DMS 273 (cell line): Measurements from ENCODE around the gene PDGFA.
A peak's percentile ranks its signal among the peaks of the same experiment; 100 is the strongest.

ENCODE experiments used
- DNase-seq: peaks from one replicate; lab custom pipeline; 2025; ENCODE audit not compliant: unreplicated experiment; lab: John Stamatoyannopoulos, UW

Gene PDGFA

DNA sequence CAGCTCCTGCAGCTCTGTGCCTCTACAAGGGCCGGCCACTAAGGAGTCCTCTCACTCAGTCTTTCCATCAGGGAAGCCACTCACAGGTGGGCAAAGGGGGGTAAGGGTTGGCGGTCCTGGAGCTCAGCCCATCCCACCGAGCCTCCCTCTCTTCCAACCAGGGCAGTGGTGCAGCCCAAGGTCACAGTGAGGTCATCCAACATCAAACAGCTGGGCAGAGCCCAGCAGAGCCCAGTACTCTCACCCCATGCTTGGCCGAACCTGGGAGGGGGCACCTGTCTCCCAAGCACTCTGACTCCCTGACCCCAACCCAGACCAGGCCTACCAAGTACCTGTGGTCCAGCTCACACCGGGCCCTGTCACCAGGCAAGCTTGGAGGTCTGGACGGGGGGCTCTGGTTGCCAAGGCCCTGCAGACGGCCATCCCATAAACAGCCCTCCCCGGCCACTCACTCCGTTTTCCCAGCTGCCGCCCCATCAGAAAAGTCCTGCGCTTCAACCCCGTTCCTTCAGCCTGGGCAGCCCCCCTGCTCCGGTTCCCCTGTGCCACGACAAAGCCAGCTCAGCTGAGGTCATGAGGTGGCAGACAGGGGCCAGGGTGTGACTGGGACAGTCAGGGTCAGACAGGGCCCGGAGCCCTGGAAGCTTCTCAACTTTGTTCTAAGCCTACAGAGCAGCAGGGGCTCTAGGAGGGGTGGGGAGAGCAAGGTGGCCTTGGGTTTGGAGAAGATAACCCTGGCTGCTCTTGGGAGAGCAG is 27.5 kb downstream of the PDGFA start:
- DNase-seq: no peak

DNA sequence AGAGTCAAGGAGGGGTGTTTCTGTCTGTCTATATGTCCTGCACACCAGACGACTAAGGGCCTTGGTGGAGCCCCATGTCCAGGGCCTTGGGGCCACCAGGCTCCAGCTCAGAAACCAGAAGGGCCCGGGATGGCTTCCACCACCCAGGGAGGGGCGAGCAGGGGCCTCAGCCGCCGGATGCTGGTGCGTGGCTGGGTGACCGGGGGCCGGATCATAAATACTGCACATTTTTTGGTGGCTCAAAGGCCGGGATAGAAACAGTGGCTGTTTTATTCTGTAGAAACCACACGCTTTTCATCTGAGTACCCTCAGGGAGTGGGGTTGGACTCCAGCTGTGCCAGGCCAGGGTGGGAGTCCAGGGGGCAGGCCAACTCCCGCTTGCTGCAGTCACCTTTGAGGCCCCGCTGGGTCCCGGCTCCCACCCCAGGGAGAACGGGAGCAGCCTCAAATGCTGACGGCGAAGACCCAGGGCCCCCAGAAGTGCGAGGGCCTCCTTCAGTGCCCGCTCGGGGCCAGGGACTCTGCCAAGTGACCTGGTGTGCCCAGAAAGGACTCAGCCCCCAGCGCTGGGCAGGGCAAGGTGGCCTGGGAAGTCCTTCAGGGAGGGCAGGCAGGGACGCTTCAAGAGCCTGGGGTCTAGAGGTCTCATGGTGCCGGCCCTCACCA is 28.2 kb downstream of the PDGFA start:
- no peak for DNase-seq

DNA sequence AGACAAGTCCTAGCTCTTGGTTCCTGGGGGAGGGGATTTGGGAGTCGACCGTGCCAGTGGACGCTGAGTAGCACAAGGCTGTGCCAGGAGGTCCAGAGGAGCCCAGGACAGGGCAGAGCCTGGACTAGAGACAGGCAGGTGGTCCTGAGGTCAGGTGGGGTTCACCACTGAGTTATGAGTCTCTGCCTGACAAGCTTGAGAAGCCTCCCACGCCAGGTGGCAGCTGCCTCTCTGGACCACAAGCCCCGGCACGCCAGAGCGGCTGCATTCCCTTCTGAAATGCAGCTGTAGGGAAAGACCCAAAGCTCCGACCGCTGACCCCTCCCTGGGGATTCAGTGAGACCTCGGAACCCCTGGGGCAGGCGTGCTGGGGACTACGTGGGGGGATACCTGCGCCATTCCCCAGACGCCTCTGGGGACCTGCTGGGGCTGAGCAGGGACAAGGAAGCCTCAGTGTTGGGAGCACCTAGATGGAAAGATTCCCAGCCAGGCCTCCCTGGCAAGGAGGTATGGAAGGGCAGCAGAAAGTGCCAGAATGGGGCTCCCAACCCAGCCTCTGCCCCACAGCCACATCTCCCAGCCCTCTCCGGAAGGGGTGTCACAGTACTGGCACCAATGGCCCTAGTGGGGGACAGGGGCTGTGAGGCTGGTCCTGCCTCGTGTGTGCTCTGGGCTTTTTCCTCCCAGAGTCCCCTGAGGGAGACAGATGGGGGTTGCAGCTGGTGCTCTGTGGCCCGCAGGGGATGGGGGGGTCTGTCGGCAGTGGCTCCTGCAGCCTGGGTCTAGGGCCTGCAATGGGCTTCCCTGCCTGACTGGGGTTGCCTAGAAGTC is 29.0 kb downstream of the PDGFA start:
- peak; percentile 93 for DNase-seq

DNA sequence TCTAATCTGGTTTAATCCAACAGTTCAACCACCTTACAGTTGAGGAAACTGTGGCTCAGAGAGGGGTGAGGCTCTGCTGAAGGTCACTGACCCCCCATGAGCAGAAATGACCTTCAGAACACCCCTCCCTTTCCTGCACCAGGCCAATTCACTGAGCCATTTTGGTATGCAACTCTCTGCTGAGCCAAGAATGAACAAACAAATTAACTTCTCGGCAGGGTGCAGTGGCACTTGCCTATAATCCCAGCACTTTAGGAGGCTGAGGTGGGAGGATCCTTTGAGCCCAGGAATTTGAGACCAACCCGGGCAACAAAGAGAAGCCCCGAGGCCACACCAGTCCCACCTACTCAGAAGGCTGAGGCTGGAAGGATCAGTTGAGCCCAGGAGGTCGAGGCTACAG is 29.8 kb downstream of the PDGFA start:
- DNase-seq: no peak

DNA sequence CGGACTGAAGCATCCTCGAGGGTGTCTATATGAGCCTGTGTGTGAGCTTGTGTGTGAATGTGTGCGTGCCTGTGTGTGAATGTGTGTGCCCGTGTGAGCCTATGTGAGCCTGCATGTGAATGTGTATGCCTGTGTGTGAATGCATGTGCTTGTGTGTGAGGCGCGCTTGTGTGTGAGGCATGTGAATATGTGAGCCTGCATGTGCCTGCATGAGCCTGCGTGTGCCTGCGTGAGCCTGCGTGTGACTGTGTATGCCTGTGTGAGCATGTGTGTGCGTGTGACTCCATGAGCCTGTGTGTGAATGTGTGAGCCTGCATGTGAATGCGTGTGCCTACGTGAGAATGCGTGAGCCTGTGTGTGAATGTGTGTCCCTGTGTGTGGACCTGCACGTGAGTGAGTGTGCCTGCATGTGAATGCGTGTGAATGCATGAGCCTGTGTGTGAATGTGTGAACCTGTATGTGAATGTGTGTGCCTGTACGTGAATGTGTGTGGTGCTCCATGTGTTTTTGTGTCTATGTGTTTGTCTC is 33.4 kb downstream of the PDGFA start:
- DNase-seq: no peak

DNA sequence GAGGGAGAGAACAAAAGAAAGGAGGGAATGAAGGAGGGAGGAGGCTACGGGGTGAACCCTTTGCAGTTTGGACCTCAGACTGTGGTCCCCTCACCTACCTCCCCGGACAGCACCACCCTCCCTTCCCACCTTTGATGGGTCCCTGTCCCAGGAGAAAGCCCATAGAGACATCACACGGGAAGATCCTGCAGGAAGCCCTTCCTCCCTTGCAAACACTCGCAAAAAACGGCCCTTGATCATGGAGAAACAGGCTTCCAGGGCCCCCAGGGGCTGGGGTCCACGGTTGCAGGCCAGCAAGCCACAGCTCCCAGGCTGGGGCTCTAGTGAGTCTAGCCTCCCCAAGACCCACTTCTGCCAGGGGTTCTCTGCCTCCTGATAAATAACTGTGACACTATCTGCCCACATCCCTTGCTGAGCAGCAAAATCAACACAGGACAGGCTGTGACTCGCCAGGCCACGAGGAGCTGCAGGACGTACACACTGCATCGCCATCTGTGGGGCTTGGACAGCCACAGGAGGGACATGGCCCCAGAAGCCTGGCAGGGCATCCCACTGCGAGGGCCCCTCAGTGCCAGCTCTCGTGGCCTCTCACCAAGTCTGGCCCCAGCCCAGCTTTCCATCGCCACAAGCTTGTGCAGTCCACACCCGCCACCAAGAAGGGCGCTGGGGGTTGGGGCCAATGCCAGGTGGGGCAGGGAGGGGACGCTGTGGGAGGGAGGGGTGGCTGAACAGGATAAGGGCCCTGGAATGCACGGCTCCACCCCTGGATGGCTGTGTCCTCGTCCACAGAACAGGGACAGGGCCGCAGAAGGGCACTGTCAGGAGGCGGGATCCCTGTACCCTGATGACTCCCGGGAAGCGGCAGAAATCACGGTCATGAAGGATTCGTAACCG is 34.2 kb downstream of the PDGFA start:
- peak; percentile 64 for DNase-seq

DNA sequence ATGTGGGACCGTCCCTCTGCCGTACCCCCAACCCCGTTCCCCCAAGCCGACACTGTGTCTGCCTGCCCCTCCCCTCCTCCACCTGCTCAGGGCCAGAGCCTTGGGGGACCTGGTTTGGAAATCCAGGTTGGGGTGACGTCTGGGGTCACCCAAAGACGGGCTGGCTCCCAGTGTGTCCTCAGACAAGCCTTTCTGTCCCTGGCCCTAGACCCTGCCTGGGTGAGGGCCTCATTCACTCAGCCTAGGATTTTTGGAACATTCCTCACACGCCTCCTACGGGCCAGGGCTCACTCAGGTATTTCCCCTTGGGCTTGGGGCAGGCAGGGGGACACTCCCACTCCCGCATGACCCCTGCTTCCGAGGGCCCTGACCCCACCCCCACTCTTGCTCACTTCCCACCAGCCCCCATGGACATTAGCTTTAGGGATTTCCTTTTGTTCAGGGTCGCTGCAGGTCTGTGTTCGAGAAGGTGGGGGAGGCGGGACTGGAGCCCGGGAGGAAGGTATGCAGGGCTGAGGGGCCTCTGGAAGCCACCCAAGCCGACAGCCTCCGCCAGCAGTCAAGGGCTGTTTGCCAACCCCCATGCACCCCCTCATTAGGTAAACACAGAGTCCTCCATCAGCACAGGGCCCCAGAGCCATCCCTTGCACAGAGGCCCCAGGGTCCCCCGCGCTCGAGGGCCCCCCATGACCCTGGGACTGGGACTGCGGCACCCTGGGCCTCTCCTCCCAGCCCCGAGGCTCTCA is 35.1 kb downstream of the PDGFA start:
- no peak for DNase-seq

DNA sequence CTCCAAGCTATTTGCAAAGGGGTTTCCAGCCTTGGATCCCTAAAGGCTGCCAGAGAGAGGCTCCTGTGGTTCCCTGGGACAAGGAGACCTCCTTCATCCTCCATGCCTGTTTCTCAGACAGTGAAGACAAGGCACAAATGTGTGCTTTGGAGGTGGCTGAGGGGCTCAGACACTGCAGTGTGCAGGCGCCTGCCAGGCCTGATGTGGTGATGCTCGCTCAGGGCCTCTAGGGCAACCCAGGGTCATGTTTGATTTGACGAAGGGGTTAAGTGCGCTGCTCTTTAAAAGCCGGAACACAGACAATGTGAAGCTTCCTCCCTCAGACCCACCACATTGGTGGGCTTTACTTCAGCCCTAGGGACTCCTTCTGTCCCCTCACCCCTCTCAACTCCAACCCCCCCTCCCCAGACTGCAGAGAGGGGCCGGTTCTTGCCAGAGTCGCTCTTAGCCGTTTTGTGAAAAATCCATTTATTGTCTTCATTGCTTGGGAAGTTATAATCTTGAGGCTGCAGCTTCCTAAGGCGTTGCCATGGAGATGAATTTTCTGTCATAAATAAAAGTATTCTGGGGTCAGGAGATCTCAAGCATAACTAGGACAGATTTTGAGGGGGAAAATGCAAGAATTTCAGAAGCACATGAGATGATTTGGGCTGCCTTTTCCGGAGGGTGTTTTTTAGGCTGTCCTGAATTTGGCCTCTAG is 35.8 kb downstream of the PDGFA start:
- DNase-seq: no peak

DNA sequence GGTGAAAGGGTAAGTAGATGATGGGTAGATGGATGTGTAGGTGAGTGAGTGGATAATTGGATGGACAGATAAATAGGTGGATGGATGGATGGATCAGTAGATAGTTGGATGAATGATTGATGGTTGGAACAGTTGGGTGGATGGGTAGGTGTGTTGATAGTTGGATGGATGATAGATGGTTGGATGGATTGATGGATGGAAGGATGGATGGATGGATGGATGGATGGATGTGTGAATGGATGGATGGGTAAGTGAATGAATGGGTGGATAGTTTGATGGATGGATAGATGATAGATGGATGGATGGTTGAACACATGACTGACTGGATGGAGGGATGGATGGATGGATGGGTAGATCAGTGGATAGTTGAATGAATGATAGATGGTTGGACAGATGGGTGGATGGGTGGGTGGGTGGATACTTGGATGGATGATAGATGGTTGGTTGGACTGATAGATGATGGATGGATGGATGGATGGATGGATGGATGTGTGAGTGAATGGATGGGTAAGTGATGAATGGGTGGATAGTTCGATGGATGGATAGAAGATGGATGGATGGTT is 37.0 kb downstream of the PDGFA start:
- no peak for DNase-seq

DNA sequence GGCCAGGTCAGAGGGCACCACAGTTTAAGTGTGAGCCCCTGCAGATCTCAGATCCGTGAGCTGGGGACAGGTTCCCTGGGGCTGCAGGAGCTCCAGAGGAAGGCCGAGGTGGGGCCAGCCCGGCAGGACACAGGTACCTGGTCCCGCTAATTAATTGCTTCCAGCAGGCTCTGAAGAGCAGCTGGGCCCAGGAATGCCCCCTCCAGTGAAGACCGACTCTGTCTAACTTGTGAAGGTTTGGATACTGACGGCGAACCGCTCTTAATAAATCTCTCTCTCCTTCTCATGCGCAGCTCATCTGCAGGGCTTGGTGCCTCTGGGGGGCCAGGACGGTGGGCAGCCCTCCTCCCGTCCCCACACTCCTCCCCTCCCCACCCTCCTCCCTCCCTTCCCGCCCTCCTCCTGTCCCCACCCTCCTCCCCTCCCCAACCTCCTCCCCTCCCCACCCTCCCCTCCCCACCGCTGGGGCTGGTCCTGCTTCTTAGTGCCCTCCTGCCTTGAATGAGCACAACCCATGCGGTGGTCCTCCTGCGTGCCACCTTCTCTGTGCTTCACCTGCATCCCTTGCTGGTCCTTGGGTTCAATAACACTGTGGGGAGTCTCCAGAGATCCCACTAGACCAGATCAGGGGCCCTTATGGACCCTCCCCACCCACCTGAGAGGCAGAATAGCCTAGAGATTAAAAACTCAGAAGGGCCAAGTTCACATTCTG is 38.3 kb downstream of the PDGFA start:
- DNase-seq: no peak

DNA sequence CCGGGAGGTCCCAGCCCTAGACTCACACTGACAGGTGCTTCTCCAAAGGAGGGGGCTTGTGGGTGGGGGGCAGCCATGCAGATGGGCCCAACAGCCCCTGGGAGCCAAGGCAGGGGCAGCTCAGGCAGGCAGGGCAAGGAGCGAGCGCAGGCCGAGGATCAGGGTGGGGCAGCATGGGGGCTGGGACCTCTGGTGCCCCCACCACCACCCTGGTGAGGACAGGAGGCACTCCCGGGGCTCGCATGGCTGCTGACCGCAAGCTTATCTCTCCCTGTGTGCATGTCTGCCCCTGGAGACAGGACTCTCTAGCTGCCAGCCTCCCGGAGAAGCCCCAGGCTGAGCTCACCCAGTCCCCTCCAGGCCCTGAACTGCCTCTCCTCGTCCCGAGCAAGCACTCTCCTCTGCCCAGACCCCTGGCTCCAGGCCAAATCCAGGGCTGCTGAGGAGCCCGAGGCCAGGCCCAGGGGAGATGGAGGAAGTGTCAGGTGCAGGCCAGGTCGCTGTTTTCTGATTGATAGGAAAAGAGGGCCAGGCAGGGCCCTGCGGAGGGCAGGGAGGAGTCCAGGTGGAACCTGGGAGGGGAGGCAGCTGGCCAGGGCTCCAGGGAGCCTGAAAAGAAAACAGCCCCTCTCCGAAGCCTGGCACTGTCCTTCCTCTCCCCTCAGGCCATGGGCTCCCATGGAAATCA is 39.0 kb downstream of the PDGFA start:
- peak; percentile 63 for DNase-seq

DNA sequence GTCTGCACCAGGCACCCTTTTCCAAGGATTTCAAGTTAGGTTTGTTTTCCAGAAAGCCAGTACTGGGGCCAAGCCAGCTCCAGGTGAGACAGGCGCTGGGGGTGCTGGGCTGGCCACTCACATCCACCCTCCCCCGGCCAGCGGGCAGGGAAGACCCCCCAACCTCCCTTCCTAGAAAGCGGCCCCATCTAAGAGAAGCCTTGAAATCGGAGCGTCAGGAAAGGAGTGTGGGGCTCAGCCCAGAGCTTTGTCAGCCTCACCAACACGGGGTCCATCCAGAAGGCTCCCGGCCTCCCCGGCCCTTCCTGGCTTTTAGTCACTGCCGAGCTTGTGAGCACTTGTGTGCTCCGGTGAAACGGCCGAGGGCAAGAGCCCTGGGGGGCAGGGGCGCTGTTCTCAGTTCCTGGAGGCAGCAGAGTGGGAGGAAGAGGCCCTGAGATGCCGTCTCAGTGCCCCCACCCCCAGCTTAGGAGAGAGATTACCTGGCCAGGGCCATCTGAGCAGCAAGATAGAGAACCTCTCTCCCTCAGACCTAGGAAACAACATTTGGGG is 39.6 kb downstream of the PDGFA start:
- no peak for DNase-seq

DNA sequence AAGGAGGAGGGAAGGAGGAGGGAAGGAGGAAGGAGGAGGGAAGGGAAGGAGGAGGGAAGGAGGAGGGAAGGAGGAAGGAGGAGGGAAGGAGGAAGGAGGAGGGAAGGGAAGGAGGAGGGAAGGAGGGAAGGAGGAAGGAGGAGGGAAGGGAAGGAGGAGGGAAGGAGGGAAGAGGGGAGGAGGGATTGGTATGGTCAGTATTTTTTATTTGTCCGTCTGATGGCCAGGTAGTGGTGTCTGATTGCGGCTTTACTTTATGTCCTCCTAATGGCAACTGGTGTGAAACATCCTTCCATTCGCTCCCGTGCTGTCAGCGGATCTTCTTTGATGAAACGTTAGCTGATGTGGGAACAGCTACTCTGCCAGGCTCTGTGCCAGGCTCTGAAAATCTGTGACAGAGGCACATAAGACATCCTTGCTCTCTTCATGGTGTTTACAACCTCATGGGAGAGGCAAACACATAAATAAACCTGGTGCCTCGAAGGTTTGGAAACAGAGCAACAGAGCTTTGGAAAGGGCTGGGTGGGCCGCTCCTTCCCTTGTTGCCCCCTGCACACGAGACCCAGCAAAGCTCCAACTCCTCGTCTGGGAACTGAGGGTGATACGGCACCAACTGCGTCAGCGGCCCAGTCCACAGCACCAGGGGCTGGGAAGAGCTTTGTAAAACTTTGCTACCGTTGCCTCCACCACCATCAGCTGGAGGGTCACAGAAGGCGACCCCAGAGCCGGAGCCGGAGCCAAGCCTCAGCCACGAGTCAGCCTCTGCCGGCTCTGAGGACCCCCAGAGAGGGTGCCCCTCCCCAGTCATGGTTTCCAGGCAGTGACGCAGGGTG is 40.3 kb downstream of the PDGFA start:
- DNase-seq: peak; percentile 59

DNA sequence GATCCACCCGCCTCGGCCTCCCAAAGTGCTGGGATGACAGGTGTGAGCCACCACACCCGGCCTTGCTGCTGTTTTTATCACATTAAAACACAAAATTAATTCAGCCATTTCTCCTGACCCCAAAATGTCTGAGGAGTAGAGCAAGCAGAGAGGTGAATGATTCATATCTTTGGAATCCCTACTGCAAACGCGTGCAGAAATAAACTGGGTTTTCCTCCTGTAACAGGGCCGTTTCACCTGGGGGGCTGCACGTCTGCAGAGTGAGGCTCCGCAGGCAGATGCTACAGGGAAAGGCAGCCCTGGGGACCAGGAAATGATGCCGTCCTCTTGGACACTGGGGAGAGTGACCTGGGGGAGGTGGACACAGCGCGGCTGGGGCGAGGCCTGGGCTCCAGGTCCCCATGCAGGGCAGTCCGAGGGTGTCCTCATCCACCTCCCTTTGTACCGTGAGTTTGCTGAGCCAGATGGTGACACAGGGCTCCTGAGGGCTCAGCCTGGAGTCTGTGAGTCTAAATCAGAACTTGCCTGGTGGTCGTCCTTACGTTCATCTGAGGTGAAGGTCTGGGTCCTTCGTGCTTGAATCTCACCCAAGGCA is 41.9 kb downstream of the PDGFA start:
- peak; percentile 43 for DNase-seq

DNA sequence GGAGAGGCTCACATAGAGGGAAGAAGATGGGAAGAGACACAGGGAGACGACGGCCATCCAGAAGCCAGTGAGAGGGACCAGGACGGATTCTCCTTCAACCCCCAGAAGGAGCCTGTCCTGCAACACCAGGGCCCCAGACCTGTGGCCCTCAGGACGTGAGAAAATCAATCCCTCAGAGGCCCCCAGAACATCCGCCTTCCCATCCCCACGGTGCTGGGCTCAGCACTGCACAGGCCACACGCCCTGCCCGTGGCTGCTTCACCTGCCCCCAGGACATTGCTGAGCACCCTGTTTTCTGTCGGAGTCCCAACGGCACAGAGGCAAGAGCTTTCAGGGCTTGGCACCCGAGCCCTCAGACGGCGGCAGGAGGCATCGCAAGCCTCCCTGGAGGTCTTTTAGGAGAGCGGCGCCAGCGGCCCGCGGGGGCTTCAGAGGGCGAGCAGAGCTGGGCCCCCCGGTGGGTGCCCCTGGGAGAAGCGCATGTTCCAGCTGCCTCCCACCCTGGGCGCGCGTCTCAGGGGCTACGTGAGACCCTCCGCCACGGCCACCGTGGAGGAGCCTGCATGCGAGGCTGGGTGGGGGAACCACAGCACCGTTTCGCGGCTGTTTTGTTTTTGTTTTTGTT is 42.8 kb downstream of the PDGFA start:
- no peak for DNase-seq

DNA sequence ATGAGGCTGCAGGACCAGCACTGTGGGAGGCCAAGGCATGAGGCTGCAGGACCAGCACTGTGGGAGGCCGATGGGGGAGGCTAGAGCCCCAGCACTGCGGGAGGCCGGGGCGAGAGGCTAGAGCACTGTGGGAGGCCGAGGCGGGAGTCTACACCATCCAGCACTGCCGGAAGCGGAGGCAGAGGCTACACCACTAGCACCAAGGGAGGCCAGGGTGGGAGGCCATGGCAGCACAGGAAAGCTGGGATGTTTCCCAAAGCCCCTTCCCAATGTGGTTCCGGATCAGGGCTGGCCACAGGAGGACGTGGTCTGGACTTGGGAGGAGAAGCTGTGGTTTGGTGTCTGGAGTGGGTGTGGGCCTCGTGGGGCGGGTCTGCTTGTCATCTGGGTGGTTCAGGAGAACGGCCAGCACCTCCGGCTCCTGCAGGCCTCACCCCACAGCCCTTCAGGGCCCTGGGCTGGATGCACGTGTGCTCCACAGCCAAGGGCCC is 43.6 kb downstream of the PDGFA start:
- no peak for DNase-seq
